ENCODE data around the gene TBC1D5. TPM values are rescaled to one million over a fixed set of nuclear protein-coding genes. Genes with fewer than 3 reads are reported as not detected.

Gene TBC1D5
- total and polyA plus RNA-seq, 2 of the 8 experiments (the other 6 are each of a cell fraction or from before 2014, with no cell fraction given): 11.0 to 22.9 TPM

GRCh38 chr3:17394541-17395155, 347.8 kb downstream of the TBC1D5 start:
- ChIA-PET CTCF (ENCODE audit: partially characterized antibody) (no interaction called here), POLR2A (ENCODE audit: partially characterized antibody) (no interaction called here)
- Histone ChIP-seq H2BK15ac (ENCODE audit: low read length) (no peak overlapping the region), H3K56ac (replicated peaks; ENCODE audit: insufficient read length, low read depth, low read length) (no peak overlapping the region), H4K20me1 (replicated peaks in 1 of 2; ENCODE audit: control insufficient read depth in 1 of 2, insufficient read depth in 2 of 2, low read length in 2 of 2) (no peaks in the 10 kb centered on the region), H3K4me1 (replicated peaks in 1 of 4; ENCODE audit: control insufficient read depth in 3 of 4, insufficient read depth in 4 of 4, low read length in 3 of 4) (no peaks in the 10 kb centered on the region), H3K4me3 (ENCODE audit: extremely low read depth in 1 of 4, insufficient read depth in 2 of 4, low read depth in 3 of 4, low read length in 4 of 4) (no peak overlapping the region), H3K27ac (ENCODE audit: low read depth, low read length) (no peak overlapping the region), H2AK5ac (ENCODE audit: low read depth, low read length) (no peak overlapping the region), H3K4ac (replicated peaks; ENCODE audit: insufficient read length, low read depth, low read length) (no peak overlapping the region), H3K9me3 (ENCODE audit: insufficient read depth in 2 of 2, low read depth in 1 of 2, low read length in 1 of 2) (no peaks in the 10 kb centered on the region), H2BK5ac (ENCODE audit: low read depth, low read length) (no peak overlapping the region), H3K9ac (replicated peaks in 1 of 4; ENCODE audit: extremely low read depth in 1 of 4, low read depth in 3 of 4, low read length in 3 of 4) (no peak overlapping the region), H3K23me2 (ENCODE audit: low read depth, low read length) (no peaks in the 10 kb centered on the region), H4K5ac (ENCODE audit: insufficient read length, low read depth, low read length) (no peak overlapping the region), H3K4me2 (ENCODE audit: insufficient read depth in 1 of 2, low read depth in 2 of 2, low read length in 2 of 2) (no peak overlapping the region), H3K18ac (ENCODE audit: extremely low read depth, low read length) (no peak overlapping the region), H2BK12ac (ENCODE audit: low read depth, low read length) (no peak overlapping the region), H3K23ac (ENCODE audit: insufficient read length) (no peak overlapping the region), H3K27me3 (replicated peaks in 1 of 4; ENCODE audit: control insufficient read depth in 3 of 4, extremely low read depth in 1 of 4, insufficient read depth in 3 of 4, low read length in 3 of 4) (no peaks in the 10 kb centered on the region), H3K79me1 (ENCODE audit: low read depth, low read length) (no peaks in the 10 kb centered on the region), H4K91ac (replicated peaks; ENCODE audit: insufficient read length, low read length) (no peak overlapping the region), H4K8ac (ENCODE audit: extremely low read depth, insufficient read depth, low read length) (no peak overlapping the region), H2BK120ac (replicated peaks; ENCODE audit: low read depth, low read length) (no peak overlapping the region), H3K36me3 (ENCODE audit: control insufficient read depth in 2 of 4, insufficient read depth in 4 of 4, low read length in 3 of 4) (no peaks in the 10 kb centered on the region), H2BK20ac (ENCODE audit: low read length) (no peak overlapping the region), H3K79me2 (ENCODE audit: control insufficient read depth in 1 of 2, insufficient read depth in 2 of 2, low read length in 2 of 2) (no peaks in the 10 kb centered on the region), H3K14ac (ENCODE audit: insufficient read length) (no peak overlapping the region), H2AFZ (ENCODE audit: low read length) (no peak overlapping the region)
- DNase-seq (ENCODE audit: low read depth in 1 of 2, low spot score in 2 of 2) (no peak), FAIRE-seq (no peak)
- 93% methylated on average over 5 of the region's 5 CpGs; no CpG with 5 or more reads in 1 of the 2 experiments for WGBS, 2 experiments (ENCODE audit: extremely low coverage in 1 of 2, insufficient coverage in 1 of 2, insufficient read length in 1 of 2, insufficient replicate concordance in 2 of 2, low coverage in 1 of 2, low lambda C conversion rate in 2 of 2, missing lambda C conversion rate in 1 of 2)
- TF ChIP-seq SP4 (IDR thresholded peaks at IDR 0.05; ENCODE audit: low read length) (no peak), SIN3A (conservative IDR thresholded peaks at IDR 0.05 in 1 of 2, IDR thresholded peaks at IDR 0.05 in 1 of 2; ENCODE audit: low read depth in 1 of 2, low read length in 2 of 2) (no peak)
